GM08714 (cell line): ENCODE results near the gene PIK3R4.

Source experiments
- H3K4me3 ChIP-seq: fragments of 200-500 bp; sonication (Bioruptor generic); 2 replicates; pipeline ENCODE4 v1.5.1; 2014; ENCODE audit warnings: mild to moderate bottlenecking, low read length, inconsistent platforms
- ZNF274 ChIP-seq: IDR thresholded peaks from 2 replicates; pipeline ENCODE4 v1.6.1; 2012; ENCODE audit warnings: mild to moderate bottlenecking, low read depth, low read length

Gene PIK3R4

DNA sequence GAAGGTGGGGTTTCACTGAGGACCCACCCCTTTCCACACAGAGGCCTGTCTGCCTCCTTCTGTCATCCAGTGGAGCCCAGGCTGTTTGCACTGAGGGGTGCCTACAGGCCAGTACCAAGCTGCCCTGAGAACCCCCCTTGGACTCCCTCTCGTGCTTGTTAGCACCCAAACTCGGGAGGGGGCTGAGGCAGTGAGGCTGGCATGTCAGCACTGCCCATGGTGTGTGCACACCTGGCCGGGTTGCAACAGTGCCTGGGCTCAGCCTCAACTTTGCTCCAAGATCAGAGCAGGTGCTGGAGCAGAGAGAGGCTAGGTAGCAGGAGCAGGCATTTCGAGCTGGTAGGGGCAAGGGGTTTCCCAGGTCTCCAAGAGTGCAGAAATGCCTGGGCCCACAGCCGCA is 90.0 kb downstream of the PIK3R4 start:
- no peak overlapping the region for H3K4me3 ChIP-seq
- TF ChIP-seq ZNF274 = no peak

DNA sequence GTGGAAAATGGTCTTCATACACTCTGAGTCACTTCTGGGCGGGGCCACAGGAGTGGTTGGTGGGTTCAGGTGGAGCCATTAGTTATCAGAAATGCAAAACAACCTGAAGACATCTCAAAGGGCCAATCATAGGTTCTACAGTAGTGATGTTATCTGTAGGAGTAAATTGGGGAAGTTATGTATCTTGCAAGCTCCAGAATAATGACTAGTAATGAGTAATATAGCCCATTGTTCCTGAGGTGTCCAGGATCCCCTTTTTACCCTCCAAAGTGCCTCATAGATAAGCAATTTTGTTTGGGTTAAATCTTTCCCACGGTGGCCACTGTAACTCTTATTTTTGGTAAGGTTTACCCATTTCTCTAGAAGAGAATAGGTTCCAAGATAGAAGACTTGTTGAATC is 91.7 kb downstream of the PIK3R4 start:
- no peak overlapping the region for H3K4me3 ChIP-seq
- TF ChIP-seq ZNF274 = no peak

DNA sequence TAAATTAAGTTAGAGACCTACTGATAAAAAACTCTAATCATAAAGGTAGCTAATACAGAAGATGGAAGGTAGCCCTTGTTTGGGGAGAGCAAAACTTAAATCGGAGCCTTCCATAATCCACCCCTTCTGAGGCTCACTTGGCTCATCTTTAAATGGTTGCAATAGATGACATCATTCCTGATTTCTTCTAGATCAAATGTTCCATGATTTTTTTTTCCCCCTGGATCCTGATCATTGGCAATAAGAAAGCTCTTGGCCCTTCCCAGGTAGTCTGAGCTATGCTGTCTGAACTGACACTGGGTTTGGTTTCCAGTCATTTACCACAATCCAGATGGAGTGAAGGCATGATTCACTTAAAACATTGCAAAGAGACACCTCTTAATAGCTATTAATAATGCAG is 92.5 kb downstream of the PIK3R4 start:
- no peak overlapping the region for H3K4me3 ChIP-seq
- TF ChIP-seq ZNF274 = no peak

DNA sequence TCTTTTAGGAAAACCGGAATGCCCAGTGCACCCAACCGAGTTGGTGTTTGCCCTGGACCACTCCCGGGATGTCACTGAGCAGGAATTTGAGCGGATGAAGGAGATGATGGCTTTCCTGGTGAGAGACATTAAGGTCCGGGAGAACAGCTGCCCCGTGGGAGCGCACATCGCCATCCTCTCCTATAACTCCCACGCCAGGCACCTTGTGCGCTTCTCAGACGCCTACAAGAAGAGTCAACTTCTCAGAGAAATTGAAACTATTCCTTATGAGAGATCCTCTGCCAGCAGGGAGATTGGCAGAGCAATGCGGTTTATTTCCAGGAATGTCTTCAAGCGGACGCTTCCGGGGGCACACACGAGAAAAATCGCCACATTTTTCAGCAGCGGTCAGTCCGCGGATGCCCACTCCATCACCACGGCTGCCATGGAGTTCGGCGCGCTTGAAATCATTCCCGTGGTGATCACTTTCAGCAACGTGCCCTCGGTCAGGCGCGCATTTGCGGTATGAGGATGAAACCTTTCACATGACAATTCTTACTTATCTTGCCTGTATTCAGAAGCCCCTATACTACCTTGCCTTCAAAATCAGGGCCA is 97.5 kb downstream of the PIK3R4 start:
- H3K4me3 ChIP-seq = no peak overlapping the region
- no peak for TF ChIP-seq ZNF274

DNA sequence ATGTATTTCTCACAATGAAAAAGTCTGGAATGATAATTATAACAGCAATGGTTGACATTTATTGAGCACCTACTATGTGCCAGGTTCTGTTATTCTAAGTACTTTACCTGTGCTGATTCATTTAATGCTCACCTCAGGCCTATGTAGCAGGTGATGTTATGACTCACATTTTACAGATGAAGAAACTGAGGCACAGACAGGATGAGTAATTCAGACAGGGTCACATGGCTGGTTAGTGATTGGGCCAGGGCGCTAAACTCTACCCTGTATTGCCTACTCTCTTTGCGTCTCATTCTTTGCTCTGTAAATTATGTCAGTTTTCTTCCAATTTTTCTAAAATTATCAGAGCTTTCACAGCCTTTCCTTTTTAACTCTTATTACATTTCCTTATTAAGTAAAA is 98.3 kb downstream of the PIK3R4 start:
- no peak overlapping the region for H3K4me3 ChIP-seq
- no peak for TF ChIP-seq ZNF274

DNA sequence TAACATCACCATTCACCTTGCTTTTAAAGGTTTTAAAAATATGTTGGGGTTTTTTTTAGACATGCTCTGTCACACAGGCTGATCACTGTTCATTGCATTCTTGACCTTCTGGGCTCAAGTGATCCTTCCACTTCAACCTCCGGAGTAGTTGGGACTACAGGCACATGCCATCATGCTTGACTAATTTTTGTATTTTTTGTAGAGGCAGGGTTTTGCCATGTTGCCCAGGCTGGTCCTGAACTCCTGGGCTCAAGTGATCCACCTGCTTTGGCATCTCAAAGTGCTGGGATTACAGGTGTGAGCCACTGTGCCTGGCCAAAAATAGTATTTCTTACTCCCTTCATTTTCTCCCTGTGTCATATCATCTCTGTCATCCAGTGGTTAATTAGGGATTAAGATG is 101.4 kb downstream of the PIK3R4 start:
- no peak for TF ChIP-seq ZNF274
- no peak overlapping the region for H3K4me3 ChIP-seq

DNA sequence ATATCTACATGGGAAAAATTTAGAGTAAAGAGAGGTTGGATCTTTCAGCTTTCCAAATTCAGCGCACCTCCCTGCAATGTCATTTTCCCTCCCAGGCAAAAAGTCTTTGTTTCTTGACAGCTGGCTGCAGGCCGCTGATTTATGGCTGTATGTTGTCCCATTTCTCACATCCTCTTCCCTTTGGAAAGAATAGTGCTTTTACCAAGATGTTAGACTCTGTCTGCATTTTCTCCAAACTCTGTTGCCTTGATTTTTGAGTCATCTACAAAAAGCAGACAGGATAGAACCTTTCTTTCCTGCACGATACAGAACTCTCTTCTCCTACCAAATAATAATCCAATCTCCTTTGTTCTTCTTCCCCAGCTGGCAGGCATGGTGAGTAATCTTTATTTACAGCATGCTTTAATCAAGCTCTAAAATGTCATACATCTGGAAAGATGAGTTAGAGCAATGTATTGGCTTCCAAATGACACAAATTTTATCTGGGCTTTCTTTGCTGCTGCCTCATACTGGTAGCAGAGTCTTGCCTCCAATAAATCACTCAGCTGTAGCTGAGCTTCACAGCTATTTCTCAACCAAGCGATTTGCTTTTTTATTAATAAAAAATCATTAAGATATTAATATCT is 101.9 kb downstream of the PIK3R4 start:
- TF ChIP-seq ZNF274 = no peak
- no peak overlapping the region for H3K4me3 ChIP-seq

DNA sequence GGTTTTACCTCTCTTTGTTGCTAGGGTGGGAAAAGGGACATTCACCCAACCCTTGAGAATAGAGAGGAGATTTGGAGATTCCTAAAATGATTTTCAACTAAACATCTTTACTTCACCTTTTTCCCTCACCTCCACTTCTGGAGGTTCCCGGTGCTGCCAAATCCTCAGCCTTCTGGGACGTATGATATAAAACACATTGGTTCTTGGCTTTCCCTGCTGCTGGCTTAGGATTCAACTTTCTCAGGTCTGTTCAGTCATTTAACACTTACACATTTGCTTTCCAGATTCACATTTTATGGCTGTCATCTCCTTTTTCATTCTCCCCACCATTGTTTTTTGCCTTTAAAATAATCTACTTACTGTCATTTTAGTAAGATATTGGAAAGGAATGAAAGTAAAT is 106.6 kb downstream of the PIK3R4 start:
- no peak for TF ChIP-seq ZNF274
- no peak overlapping the region for H3K4me3 ChIP-seq

DNA sequence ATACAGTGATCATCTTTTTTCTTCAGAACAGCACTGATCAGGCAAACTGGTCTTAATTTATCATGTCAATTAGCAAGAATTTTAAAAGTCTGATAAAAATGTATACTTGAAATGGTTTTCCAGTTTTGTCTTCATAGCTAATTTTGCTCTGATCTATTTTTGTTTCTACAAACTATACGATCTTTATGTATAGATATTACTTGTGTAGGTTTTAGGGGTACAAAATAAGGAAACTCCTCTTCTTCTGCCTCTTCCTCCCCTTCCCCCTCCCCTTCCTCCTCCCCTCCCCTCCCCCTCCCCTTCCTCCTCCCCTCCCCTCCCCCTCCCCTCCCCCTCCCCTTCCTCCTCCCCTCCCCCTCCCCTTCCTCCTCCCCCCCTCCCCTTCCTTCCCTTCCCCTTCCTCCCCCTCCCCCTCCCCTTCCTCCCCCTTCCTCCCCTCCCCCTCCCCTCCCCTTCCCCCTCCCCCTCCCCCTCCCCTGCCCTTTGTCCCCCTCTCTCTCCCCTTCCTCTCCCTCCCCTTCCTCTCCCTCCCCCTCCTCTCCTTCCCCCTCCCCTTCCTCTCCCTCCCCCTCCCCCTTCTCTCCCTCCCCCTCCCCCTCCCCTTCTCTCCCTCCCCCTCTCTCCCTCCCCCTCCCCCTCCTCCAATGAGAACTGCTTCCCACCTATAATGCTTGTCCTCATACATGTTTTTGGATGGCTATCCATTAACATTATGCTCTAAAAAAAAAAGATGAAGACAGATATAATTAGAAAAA is 110.0 kb downstream of the PIK3R4 start:
- no peak for TF ChIP-seq ZNF274
- no peak overlapping the region for H3K4me3 ChIP-seq

DNA sequence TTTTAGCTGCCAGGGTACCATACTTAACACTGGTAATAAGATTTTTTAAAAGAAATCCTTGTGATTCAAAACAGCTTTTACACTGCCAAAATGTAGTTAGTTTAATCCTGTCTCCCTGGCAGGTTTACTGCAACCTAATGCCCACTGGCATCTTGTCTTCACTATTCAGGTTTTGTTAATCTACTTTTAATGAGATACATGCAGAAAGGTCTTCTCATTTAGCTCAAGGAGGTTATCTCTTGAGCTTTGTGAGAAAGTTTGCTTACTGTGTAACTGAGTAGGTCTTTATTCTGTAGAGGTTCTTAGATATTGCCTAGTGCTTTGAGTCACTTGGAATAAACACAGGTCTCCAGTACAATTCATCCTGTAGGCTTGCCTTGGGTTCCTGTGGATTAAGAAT is 110.7 kb downstream of the PIK3R4 start:
- no peak for TF ChIP-seq ZNF274

DNA sequence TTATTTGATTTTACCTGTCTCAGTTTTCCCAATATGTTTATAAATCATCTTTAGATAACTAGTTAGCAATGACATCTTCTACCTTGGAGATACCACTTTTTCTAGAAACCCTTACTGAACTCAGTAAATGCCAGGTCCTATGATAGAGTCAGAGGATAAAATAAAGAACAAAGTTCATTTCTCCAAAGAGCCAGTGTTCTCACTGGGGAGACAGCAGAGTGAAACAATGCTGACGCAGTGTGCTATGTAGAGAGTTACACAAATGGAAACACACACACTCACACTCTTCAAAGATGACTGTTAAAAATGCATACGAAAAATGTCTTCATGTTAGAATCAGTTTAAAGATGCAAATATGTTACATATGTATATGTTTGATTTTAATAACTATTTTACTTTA is 111.3 kb downstream of the PIK3R4 start:
- no peak for TF ChIP-seq ZNF274

More for the DNA sequence above, 110.7 kb downstream of the PIK3R4 start:
- H3K4me3 ChIP-seq = no peak overlapping the region

More for the DNA sequence above, 111.3 kb downstream of the PIK3R4 start:
- H3K4me3 ChIP-seq = no peak overlapping the region
